Thyroid gland (tissue), 4 donors: ENCODE results near the gene AZIN2. TPM values are rescaled to one million over a fixed set of nuclear protein-coding genes. Genes with fewer than 3 reads are reported as not detected.
"Not testable (repeated sequence)": the region's sequence is repeated elsewhere in the genome, so short reads cannot be mapped to it uniquely, and the experiment has no call there.

ENCODE experiments used
- DNase-seq, 2 donors: peaks; one replicate each; pipeline ENCODE4 v3.0.0-alpha.2; 2019
- H3K27ac ChIP-seq, 3 donors: fragments of 200-600 bp; sonication (generic); 1 replicate in 2 of 3; 2 replicates in 1 of 3; pipeline ENCODE4 v1.5.1; 2016 to 2019; ENCODE audit warnings: mild to moderate bottlenecking in 1 of 3, moderate library complexity in 1 of 3
- H3K27me3 ChIP-seq: fragments of 200-600 bp; sonication (generic); one replicate; pipeline ENCODE4 v1.5.1; 2019
- H3K36me3 ChIP-seq, 2 donors: fragments of 200-600 bp; sonication (generic); one replicate each; pipeline ENCODE4 v1.5.1; 2016 to 2019
- H3K4me1 ChIP-seq, 2 donors: fragments of 200-600 bp; sonication (generic); one replicate each; pipeline ENCODE4 v1.5.1; 2017 to 2019
- H3K4me3 ChIP-seq, 3 donors: fragments of 200-600 bp; sonication (generic); replicated peaks in 1 of 3; 1 replicate in 2 of 3; 2 replicates in 1 of 3; pipeline ENCODE4 v1.5.1; 2016; ENCODE audit warnings: mild to moderate bottlenecking in 1 of 3
- H3K9me3 ChIP-seq: fragments of 200-600 bp; sonication (generic); one replicate; pipeline ENCODE4 v1.5.1; 2017
- CTCF ChIP-seq, 6 experiments: fragments of 200-600 bp in 3 of 6; fragments of 450-650 bp in 3 of 6; sonication (generic) in 3 of 6; IDR thresholded peaks; one replicate each; pipeline ENCODE4 v1.5.1; 2016 to 2019; ENCODE audit warnings: antibody characterized with exemption in 6 of 6, mild to moderate bottlenecking in 2 of 6, inconsistent platforms in 1 of 6, moderate library complexity in 1 of 6
- POLR2A ChIP-seq, 2 donors: fragments of 450-650 bp; IDR thresholded peaks; one replicate each; pipeline ENCODE4 v1.6.1; 2017; ENCODE audit warnings: antibody characterized with exemption in 2 of 2, mild to moderate bottlenecking in 2 of 2, moderate library complexity in 1 of 2
- WGBS, 2 donors: methylation state at CpG; one replicate each; pipeline ENCODE4 v1.1.5; 2017; 5-methylcytosine and 5-hydroxymethylcytosine counted together
- intact Hi-C: fragments of 100-400 bp; cut with DNase I; formaldehyde crosslinking; loops from one replicate; pipeline ENCODE4 v1.15.1; 2023
- total RNA-seq, 4 donors: library from RNA; depleted of rRNA; stranded (reverse); fragments of >200 nt; gene quantifications; one replicate each; pipeline ENCODE4 v1.2.3, GENCODE V29; 2016

Gene AZIN2
- total RNA-seq, 4 donors from 2014 or later = 4.9 to 13.6 (median 5.3) TPM

- intact Hi-C loops = no loop called here
- DNase-seq = no peak
- TF ChIP-seq CTCF (IDR thresholded peaks at IDR 0.05) = no peak
- no peak for TF ChIP-seq POLR2A (IDR thresholded peaks at IDR 0.05)
- Histone ChIP-seq H3K27me3 (no peaks in the 10 kb centered on the region), H3K36me3 (no peaks in the 10 kb centered on the region), H3K4me1 (peaks cover 0 to 2% of the 10 kb centered on the region in 2 donors), H3K4me3 (no peak overlapping the region), H3K9me3 (no peaks in the 10 kb centered on the region), H3K27ac (no peak overlapping the region)
- WGBS, 2 donors = 78 to 80% methylated on average over 8 of the region's 8 CpGs
Observed at GRCh38 chr1:33043267-33044092, 37.5 kb upstream of the AZIN2 start.

GRCh38 chr1:33045246-33045645 is 35.7 kb upstream of the AZIN2 start:
- intact Hi-C loops = no loop called here
- H3K27me3 ChIP-seq = no peaks in the 10 kb centered on the region
- TF ChIP-seq CTCF (IDR thresholded peaks at IDR 0.05) (no peak), POLR2A (IDR thresholded peaks at IDR 0.05) (no peak)
- peaks cover 0 to 2% of the 10 kb centered on the region in 2 donors for H3K4me1 ChIP-seq
- DNase-seq = peak in 1 of 2 donors; percentile 46
- 13 to 80% methylated on average over 2 of the region's 2 CpGs for WGBS, 2 donors
- no peak overlapping the region for H3K27ac ChIP-seq
- H3K36me3 ChIP-seq = no peaks in the 10 kb centered on the region
- H3K9me3 ChIP-seq = no peaks in the 10 kb centered on the region
- no peak overlapping the region for H3K4me3 ChIP-seq

- Histone ChIP-seq H3K27ac (no peak overlapping the region), H3K36me3 (no peaks in the 10 kb centered on the region), H3K4me3 (no peak overlapping the region), H3K4me1 (peaks cover 0 to 2% of the 10 kb centered on the region in 2 donors), H3K27me3 (no peaks in the 10 kb centered on the region), H3K9me3 (no peaks in the 10 kb centered on the region)
- no peak for DNase-seq
- intact Hi-C loops = no loop called here
- TF ChIP-seq CTCF (IDR thresholded peaks at IDR 0.05) (no peak), POLR2A (IDR thresholded peaks at IDR 0.05) (no peak)
- WGBS, 2 donors = 68 to 75% methylated on average over 6 of the region's 6 CpGs
Observed at GRCh38 chr1:33045814-33046213, 35.1 kb upstream of the AZIN2 start.

GRCh38 chr1:33046234-33046633 is 34.7 kb upstream of the AZIN2 start:
- 72 to 87% methylated on average over 4 of the region's 4 CpGs for WGBS, 2 donors
- H3K27me3 ChIP-seq, DNase-seq, H3K9me3 ChIP-seq, H3K4me1 ChIP-seq, H3K4me3 ChIP-seq, intact Hi-C loops, H3K36me3 ChIP-seq, H3K27ac ChIP-seq: not testable (repeated sequence)

GRCh38 chr1:33047290-33047689 is 33.7 kb upstream of the AZIN2 start:
- Histone ChIP-seq H3K9me3 (no peaks in the 10 kb centered on the region), H3K4me3 (no peak overlapping the region), H3K27me3 (no peaks in the 10 kb centered on the region), H3K27ac (no peak overlapping the region), H3K4me1 (peaks cover 0 to 2% of the 10 kb centered on the region in 2 donors), H3K36me3 (no peaks in the 10 kb centered on the region)
- intact Hi-C loops = no loop called here
- 87 to 95% methylated on average over 2 of the region's 2 CpGs for WGBS, 2 donors
- no peak for DNase-seq
- TF ChIP-seq CTCF (IDR thresholded peaks at IDR 0.05) = no peak
- no peak for TF ChIP-seq POLR2A (IDR thresholded peaks at IDR 0.05)
